ENCODE data around the gene ACTR3C.
A peak's percentile ranks its signal among the peaks of the same experiment; 100 is the strongest.

ACTR3C gene

GRCh38 chr7:150359622-150360362 is 36.4 kb upstream of the ACTR3C start:
- DNase-seq (ENCODE audit: extremely low spot score, insufficient read length, low read depth) (no peak), FAIRE-seq (no peak)

DNA sequence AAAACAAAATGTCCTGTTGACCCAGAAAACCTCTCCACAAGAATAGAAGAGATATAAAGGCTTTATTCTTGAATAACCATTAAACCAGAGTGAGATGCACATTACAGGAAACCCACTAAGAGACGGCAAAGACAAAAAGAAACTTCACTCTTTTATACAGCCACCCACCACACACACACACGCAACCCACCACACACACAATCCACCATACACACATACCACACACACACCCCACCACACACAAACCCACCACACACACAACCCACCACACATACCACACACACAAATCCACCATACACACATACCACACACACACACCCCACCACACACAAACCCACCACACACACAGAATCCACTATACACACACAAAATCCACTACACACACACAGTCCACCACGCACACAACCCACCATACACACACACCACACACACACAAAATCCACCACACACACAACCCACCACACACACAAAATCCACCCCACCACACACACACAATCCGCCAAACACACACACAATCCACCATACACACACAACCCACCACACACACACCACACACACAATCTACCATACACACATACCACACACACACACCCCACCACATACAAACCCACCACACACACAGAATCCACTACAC is 35.8 kb upstream of the ACTR3C start:
- DNase-seq (ENCODE audit: extremely low spot score, insufficient read length, low read depth) (no peak), FAIRE-seq (no peak)

GRCh38 chr7:150358433-150358832 is 35.1 kb upstream of the ACTR3C start:
- FAIRE-seq (no peak), DNase-seq (ENCODE audit: extremely low spot score, insufficient read length, low read depth) (no peak)

GRCh38 chr7:150357771-150358427 is 34.6 kb upstream of the ACTR3C start:
- DNase-seq (ENCODE audit: extremely low spot score, insufficient read length, low read depth): no peak

GRCh38 chr7:150357270-150357669 is 33.9 kb upstream of the ACTR3C start:
- peak; percentile 18 for FAIRE-seq
- no peak for DNase-seq (ENCODE audit: extremely low spot score, insufficient read length, low read depth)

More at GRCh38 chr7:150357771-150358427, 34.6 kb upstream of the ACTR3C start:
- no peak for FAIRE-seq

GRCh38 chr7:150356265-150356897 is 33.0 kb upstream of the ACTR3C start:
- peak; percentile 5 for FAIRE-seq
- DNase-seq (ENCODE audit: extremely low spot score, insufficient read length, low read depth): no peak

GRCh38 chr7:150355666-150356059 is 32.3 kb upstream of the ACTR3C start:
- no peak for FAIRE-seq
- no peak for DNase-seq (ENCODE audit: extremely low spot score, insufficient read length, low read depth)

DNA sequence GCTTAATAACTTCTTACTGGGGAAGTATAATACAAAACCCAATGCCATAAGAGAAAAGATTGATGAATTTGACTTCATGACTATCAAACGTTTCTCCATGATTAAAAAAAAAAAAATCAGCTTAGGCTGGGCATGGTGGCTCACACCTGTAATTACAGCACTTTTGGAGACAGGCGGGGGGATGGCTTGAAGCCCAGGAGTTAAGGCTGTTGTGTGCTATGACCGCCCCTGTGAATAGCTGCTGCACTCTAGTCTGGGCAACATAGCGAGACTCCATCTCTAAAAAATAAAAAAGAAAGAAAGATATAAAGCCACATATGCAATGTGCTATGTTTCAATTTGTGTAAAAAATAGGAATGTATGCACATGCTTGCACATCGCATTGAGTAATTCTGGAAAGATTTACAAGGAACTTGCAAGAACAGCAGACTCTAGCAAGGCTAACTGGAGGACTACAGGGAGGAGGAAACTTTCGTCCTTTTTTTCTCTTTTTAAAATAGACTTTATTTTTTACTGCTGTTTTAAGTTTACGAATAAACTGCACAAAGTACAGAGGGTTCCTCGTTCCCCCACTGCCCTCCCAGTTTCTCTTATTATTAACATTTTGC is 28.3 kb upstream of the ACTR3C start:
- no peak for DNase-seq (ENCODE audit: extremely low spot score, insufficient read length, low read depth)
- no peak for FAIRE-seq

GRCh38 chr7:150346922-150347321 is 23.6 kb upstream of the ACTR3C start:
- FAIRE-seq (no peak), DNase-seq (ENCODE audit: extremely low spot score, insufficient read length, low read depth) (no peak)

DNA sequence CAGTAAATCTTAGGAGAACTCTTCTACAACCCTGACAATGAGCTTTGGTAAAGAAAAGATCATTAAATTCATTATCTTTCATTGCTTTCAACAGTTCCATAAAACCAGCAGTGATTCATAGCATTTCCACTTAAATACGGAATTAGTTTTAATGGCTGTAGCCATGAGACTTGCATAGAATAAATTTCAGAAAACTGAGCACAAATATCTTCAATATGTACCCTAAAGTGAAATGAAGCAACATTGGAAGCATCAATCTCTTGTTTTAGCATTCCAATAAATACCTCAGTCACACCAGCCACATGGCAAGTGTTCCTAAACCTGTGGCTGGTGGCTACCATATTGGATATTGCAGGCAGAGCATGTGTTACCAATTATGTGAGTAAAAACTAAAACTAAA is 21.7 kb upstream of the ACTR3C start:
- no peak for FAIRE-seq

DNA sequence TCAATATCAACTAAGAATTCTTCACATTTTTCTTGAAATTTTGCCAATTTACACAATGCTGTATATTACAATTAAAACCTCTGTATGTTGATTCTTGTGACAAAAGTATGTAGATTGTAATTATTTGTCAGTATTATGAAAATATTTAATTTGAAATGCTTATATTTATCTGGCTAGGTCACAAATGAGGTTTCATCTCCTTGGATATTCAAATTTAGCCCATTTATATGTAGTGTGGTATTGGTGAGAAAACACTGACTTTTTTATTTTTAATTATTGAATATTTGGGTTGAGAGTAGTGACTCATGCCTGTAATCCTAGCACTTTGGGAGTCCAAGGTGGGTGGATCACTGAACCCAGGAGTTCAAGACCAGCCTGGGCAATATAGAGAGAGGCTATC is 21.0 kb upstream of the ACTR3C start:
- DNase-seq (ENCODE audit: extremely low spot score, insufficient read length, low read depth) (no peak), FAIRE-seq (no peak)

More for the DNA sequence above, 21.7 kb upstream of the ACTR3C start:
- DNase-seq (ENCODE audit: extremely low spot score, insufficient read length, low read depth): no peak

DNA sequence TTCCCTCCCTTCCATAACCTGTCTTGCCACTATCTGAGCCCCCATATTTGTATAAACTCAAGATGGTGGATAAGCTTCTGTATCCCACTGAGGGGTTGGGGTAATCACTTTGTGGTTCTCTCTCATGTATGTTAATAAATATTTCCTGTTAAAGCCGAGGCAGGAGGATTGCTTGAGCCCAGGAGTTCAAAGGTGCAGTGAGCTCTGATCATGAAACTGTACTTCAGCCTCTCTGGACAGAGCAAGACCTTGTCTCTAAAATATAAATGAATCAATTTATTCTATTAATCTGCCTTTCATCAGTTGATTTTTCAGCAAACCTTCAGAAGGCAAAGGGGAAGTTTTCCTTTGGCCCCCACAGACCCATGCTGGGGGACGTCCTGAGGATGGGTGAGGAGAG is 19.9 kb upstream of the ACTR3C start:
- FAIRE-seq: no peak
- no peak for DNase-seq (ENCODE audit: extremely low spot score, insufficient read length, low read depth)

GRCh38 chr7:150342121-150342408 is 18.7 kb upstream of the ACTR3C start:
- DNase-seq (ENCODE audit: extremely low spot score, insufficient read length, low read depth): no peak
- FAIRE-seq: no peak

GRCh38 chr7:150341263-150342120 is 18.1 kb upstream of the ACTR3C start, which contains the start of gene RARRES2:
Gene RARRES2 (minus strand): TSS chr7:150341629. CDS start chr7:150340609, 1,020 bp downstream.
- FAIRE-seq (no peak), DNase-seq (ENCODE audit: extremely low spot score, insufficient read length, low read depth) (no peak)

DNA sequence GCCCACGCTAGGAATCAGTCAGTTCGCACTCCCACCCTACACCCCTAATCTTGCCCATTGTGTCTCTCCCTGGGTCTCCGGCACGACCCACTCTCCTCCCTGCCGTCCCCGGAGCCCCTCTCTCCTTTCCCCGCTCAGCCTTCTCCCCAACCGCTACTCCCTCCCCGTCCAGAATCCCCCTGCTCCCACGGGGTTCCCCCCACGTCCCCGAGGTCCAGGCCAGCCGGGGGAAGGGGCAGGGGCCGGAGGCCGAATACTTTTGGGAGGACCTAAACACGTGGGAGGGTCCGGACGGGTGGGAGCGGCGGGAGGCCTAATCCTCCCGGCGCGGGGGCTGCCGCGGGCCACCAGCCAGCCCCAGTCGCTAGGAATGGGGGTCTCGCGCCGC is 17.5 kb upstream of the ACTR3C start:
- FAIRE-seq: no peak

DNA sequence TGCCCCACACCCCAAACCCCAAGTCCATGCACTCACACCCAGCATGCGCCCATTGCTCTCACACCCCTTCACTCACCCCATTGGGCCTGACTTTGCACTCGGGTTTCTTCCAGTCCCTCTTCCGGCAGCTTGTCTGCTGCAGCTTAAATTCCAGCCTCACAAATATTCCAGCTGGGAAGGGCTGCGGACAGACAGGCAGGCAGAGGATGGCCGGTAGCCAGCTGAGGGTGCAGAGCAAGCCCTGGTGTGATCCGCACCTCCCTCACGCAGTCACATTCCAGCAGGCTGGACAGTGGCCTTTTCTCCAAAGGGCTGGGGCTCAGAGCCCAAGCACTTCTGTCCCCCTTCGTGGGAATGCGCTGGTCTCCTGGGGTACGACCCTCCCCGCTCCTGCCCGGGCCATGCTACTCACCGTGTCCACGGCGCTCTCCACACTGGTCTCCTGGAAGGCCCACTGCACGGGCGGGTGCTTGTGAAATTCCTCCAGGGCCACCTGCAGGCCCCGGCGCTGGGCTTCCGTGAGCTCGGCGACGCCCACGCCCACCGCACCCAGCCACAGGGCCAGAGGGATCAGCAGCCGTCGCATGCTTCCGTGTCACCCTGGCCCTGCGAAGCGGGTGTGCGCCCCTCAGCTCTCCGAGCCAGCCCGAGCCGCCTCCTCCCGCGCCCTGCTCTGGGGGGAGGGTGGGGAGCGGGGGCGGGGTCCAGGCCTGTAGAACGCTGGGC is 16.8 kb upstream of the ACTR3C start:
- DNase-seq (ENCODE audit: extremely low spot score, insufficient read length, low read depth) (no peak), FAIRE-seq (no peak)

More for the DNA sequence above, 17.5 kb upstream of the ACTR3C start:
- no peak for DNase-seq (ENCODE audit: extremely low spot score, insufficient read length, low read depth)

GRCh38 chr7:150339409-150339809 is 16.1 kb upstream of the ACTR3C start:
- no peak for FAIRE-seq
- no peak for DNase-seq (ENCODE audit: extremely low spot score, insufficient read length, low read depth)

- FAIRE-seq: no peak
These were observed 15.0 kb upstream of the ACTR3C start for GRCh38 chr7:150338166-150338829.

More at GRCh38 chr7:150338166-150338829, 15.0 kb upstream of the ACTR3C start:
- DNase-seq (ENCODE audit: extremely low spot score, insufficient read length, low read depth): no peak

Data from GM18507 (cell line).